PFSK-1 (cell line): ENCODE results near the gene SCARF1.

Experiments used
- FOXP2 ChIP-seq: optimal IDR thresholded peaks from 2 replicates; pipeline ENCODE3; 2011; ENCODE audit warnings: borderline replicate concordance, control low read depth, inconsistent platforms; ENCODE audit not compliant: insufficient read depth; ENCODE audit errors: extremely low read length, extremely low read depth
- REST ChIP-seq, 2 experiments: IDR thresholded peaks; 2 replicates each; pipeline versions ENCODE4 v1.6.1 to v1.8.0; 2011 to 2012; ENCODE audit warnings: low read depth in 2 of 2, low read length in 2 of 2, control low read depth in 1 of 2, inconsistent platforms in 1 of 2, mild to moderate bottlenecking in 1 of 2, moderate library complexity in 1 of 2; ENCODE audit not compliant: insufficient read depth in 1 of 2

DNA sequence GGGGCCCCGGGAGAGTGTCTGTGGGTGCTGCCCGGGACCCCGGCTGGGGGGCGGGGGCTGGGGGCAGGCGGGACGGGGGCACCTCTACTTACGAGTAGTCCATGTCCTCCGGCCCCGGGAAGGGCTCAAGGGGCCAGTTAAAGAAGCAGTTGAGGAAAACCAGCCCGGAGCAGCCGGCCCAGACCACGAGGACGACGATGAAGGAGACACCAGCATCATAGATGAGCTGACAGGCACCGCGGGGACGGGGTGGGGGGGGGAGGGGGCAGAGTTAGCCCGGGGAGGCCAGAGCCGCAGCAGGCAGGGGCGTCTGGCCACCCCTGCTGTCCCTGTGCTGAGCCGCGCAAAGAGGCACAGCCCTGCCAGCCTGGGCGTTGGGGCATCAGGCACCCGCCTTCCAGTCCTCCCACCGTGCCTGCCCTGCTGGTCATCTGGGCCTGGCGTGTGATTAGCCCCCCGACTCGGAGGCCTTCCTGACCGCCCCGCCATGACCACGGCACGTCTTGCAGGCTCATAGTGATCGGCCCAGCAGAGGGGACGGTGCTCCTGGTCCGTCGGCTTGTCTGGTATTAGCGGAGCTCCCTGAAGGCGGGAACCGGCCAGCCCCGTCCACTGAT is 54.0 kb downstream of the SCARF1 start:
- TF ChIP-seq REST (IDR thresholded peaks at IDR 0.05; ENCODE audit: insufficient read depth in 1 of 2, low read depth in 2 of 2, low read length in 2 of 2) (no peak), FOXP2 (no peak)
